ENCODE data around the gene FAHD2B. TPM values are rescaled to one million over a fixed set of nuclear protein-coding genes. Genes with fewer than 3 reads are reported as not detected.
"Not testable (repeated sequence)": the region's sequence is repeated elsewhere in the genome, so short reads cannot be mapped to it uniquely, and the experiment has no call there.

FAHD2B gene
- 10 to 100 TPM; 14.6 to 24.2 (median 20.0) TPM for total RNA-seq

DNA sequence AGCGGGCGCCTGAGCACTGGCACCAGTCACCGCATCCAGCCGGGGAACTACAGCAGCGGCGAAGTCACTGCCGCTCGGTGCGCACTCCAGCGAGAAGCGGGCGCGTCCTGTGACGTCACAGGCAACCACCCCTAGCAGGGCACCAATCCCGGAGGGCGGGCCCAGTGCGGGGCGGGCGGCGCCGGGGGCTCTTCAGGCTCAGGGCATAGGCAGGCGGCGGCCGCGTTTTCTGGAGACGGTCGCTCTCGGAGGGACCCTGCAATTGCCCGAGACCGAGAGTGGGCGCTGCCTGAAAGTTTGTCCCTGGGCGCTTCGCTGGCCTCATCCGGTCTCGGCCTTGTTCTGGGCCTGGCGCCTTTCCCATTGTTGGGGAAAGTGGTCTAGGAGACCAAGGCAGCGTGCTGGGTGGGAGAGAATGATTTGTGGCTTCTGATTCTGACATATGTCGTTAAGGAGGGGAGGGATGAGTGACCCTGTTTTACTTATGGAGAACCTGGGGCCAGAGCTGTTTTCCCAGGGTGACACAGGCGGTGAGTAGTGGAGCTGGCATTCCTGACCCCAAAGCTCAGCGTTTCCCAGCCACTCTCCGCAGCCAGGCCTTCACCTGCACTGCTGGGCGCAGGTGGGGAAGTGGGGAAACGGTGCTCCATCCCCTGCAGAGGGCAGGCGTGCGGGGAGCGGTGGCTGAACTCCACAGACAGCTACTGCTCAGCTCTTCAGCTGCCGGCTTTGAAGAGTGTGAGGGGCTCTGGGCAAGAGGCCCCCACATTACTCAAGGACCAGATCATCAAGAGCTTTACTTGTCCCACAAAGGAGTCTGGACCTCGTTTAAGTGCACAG is at the start of gene FAHD2B:
Gene FAHD2B (minus strand): TSS at position 111 of the 840 bp plus-strand sequence. CDS start 3,176 bp downstream, outside the sequence.
- intact Hi-C loops (cut with DNase I); H3K9me3 ChIP-seq; H3K27me3 ChIP-seq; H3K36me3 ChIP-seq; DNase-seq (ENCODE audit: extremely low spot score): not testable (repeated sequence)
- Histone ChIP-seq H3K27ac (replicated peaks in 1 of 4) (peak within 1 kb of the TSS; percentile 75 to 82 (median 78)), H3K4me3 (peak within 1 kb of the TSS; percentile 50 to 60 (median 53)), H3K4me1 (peaks cover 7 to 20% (median 13%) of the 10 kb centered on the region in 4 donors)
- peak in 1 of 2 donors; percentile 30 for TF ChIP-seq POLR2AphosphoS5 (IDR thresholded peaks at IDR 0.05)
- WGBS: 10% methylated on average over 9 of the region's 48 CpGs

DNA sequence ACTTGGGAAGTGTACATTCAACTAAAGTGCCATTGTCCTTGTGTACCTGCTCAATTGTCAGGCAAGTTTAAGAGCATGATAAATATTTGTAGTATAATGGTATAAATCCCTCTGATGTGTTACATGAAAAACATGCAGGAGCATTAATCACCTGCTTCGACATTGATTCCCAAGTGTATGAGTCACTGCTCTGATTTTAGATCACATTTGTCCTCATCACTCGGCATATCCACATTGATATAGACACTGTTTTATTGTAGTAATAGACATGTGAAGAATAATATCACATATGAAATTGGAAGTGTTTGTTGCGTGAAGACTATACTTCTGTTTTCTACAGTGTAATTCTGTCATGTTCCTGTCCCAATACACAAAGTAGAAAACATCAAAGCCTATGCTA is 49.3 kb upstream of the FAHD2B start:
- 69% methylated on average over 3 of the region's 3 CpGs for WGBS
- H3K4me3 ChIP-seq; H3K4me1 ChIP-seq; H3K9me3 ChIP-seq; H3K27me3 ChIP-seq; intact Hi-C loops (cut with DNase I); H3K27ac ChIP-seq (replicated peaks in 1 of 4); DNase-seq (ENCODE audit: extremely low spot score): not testable (repeated sequence)
- H3K36me3 ChIP-seq: peaks cover 4 to 38% (median 13%) of the 10 kb centered on the region in 4 donors

DNA sequence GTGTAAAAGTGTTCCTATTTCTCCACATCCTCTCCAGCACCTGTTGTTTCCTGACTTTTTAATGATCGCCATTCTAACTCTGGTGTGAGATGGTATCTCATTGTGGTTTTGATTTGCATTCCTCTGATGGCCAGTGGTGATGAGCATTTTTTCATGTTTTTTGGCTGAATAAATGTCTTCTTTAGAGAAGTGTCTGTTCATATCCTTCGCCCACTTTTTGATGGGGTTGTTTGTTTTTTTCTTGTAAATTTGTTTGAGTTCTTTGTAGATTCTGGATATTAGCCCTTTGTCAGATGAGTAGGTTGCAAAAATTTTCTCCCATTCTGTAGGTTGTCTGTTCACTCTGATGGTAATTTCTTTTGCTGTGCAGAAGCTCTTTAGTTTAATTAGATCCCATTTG is 34.4 kb upstream of the FAHD2B start:
- H3K36me3 ChIP-seq; intact Hi-C loops (cut with DNase I); DNase-seq (ENCODE audit: extremely low spot score); H3K4me3 ChIP-seq; H3K9me3 ChIP-seq; H3K4me1 ChIP-seq; H3K27me3 ChIP-seq; H3K27ac ChIP-seq (replicated peaks in 1 of 4): not testable (repeated sequence)
- 100% methylated on average over 2 of the region's 2 CpGs for WGBS

DNA sequence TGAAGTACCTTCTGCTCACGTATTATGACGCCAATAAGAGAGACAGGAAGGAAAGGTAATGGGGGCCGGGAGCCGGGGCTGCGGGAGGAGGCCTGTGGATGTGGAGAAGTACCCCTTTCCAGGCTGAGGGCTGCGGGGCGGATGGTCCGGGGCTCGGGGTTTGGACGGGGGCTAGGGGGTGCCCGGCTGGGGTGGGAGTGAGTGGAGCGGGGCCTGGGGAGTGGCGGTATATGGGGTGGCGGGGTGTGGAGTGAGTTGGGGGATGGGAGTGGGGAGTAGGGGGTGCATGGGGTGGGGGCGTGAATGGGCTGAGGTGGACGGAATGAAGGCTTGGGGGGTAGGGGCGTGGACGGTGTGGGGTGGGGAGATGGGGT is 19.2 kb upstream of the FAHD2B start:
- H3K4me1 ChIP-seq; H3K9me3 ChIP-seq; H3K27me3 ChIP-seq; DNase-seq (ENCODE audit: extremely low spot score); H3K36me3 ChIP-seq: not testable (repeated sequence)
- H3K27ac ChIP-seq (replicated peaks in 1 of 4): peak overlapping the region; percentile 87 to 97 (median 90)
- WGBS: under 1% methylated on average over 9 of the region's 18 CpGs
- peak overlapping the region; percentile 64 to 73 (median 69) for H3K4me3 ChIP-seq
- intact Hi-C loops (cut with DNase I): loop anchor here (5.0 kb wide), 1 partner anchor 102 kb away; no protein-coding TSS in a partner anchor

GRCh38 chr2:97113050-97113881 is 18.6 kb upstream of the FAHD2B start, which contains the start of gene ANKRD36:
Gene ANKRD36, plus strand, starts transcription at chr2:97113153. Its CDS starts 587 bp downstream, at chr2:97113740.
- WGBS: 0% methylated on average over 14 of the region's 74 CpGs
- peak within 1 kb of the TSS; percentile 64 to 73 (median 69) for H3K4me3 ChIP-seq
- H3K27me3 ChIP-seq: not testable (repeated sequence)

GRCh38 chr2:97112320-97113049 is 17.8 kb upstream of the FAHD2B start:
- intact Hi-C loops (cut with DNase I): loop anchor here (5.0 kb wide), 1 partner anchor 100 kb away; no protein-coding TSS in a partner anchor
- Histone ChIP-seq H3K4me3 (peak overlapping the region; percentile 64 to 73 (median 69)), H3K27ac (replicated peaks in 1 of 4) (peak overlapping the region; percentile 87 to 97 (median 90))
- DNase-seq (ENCODE audit: extremely low spot score); H3K4me1 ChIP-seq; H3K36me3 ChIP-seq; H3K27me3 ChIP-seq; H3K9me3 ChIP-seq: not testable (repeated sequence)
- 0% methylated on average over 9 of the region's 44 CpGs for WGBS
- TF ChIP-seq POLR2AphosphoS5 (IDR thresholded peaks at IDR 0.05): peak in 1 of 2 donors; percentile 20
- peak; percentile 73 to 99 (median 80) for TF ChIP-seq CTCF (IDR thresholded peaks at IDR 0.05)

More at GRCh38 chr2:97113050-97113881, 18.6 kb upstream of the FAHD2B start, which contains the start of gene ANKRD36:
- DNase-seq (ENCODE audit: extremely low spot score): peak; percentile 94
- H3K27ac ChIP-seq (replicated peaks in 1 of 4): peak within 1 kb of the TSS; percentile 87 to 97 (median 90)
- intact Hi-C loops (cut with DNase I): loop anchor here (5.0 kb wide), 1 partner anchor 101 kb away; no protein-coding TSS in a partner anchor
- not testable (repeated sequence) for H3K9me3 ChIP-seq, H3K36me3 ChIP-seq, H3K4me1 ChIP-seq
- TF ChIP-seq POLR2AphosphoS5 (IDR thresholded peaks at IDR 0.05): peak; percentile 17 to 61
- peak; percentile 47 to 61 (median 58) for TF ChIP-seq CTCF (IDR thresholded peaks at IDR 0.05)

DNA sequence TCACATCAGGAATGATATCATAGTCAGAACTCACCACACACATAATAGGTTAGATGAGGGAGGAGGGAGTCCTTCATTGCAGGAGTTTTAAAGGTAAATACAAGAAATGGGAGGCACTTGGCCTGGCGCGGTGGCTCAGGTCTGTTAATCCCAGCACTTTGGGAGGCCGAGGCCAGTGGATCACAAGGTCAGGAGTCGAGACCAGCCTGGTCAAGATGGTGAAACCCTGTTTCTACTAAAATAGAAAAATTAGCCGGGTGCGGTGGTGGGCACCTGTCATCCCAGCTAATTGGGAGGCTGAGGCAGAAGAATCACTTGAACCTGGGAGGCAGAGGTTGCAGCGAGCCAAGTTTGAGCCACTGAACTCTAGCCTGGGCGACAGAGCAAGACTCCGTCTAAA is 16.6 kb upstream of the FAHD2B start:
- not testable (repeated sequence) for H3K27me3 ChIP-seq; H3K36me3 ChIP-seq; H3K27ac ChIP-seq (replicated peaks in 1 of 4); H3K9me3 ChIP-seq; H3K4me1 ChIP-seq; H3K4me3 ChIP-seq; DNase-seq (ENCODE audit: extremely low spot score)
- WGBS: 92% methylated on average over 9 of the region's 9 CpGs
- intact Hi-C loops (cut with DNase I): loop anchor here (5.0 kb wide), 1 partner anchor 99 kb away; no protein-coding TSS in a partner anchor

DNA sequence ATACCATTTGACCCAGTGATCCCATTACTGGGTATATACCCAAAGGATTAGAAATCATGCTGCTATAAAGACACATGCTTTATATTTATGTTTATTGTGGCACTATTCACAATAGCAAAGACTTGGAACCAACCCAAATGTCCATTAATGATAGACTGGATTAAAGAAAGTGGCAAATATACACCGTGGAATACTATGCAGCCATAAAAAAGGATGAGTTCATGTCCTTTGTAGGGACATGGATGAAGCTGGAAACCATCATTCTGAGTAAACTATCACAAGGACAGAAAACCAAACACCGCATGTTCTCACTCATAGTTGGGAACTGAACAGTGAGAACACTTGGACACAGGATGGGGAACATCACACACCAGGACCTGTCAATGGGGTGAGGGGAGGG is 12.2 kb upstream of the FAHD2B start:
- H3K36me3 ChIP-seq; DNase-seq (ENCODE audit: extremely low spot score); H3K9me3 ChIP-seq; H3K4me3 ChIP-seq; H3K4me1 ChIP-seq; H3K27me3 ChIP-seq; intact Hi-C loops (cut with DNase I); H3K27ac ChIP-seq (replicated peaks in 1 of 4): not testable (repeated sequence)
- 93% methylated on average over 2 of the region's 2 CpGs for WGBS

- H3K27ac ChIP-seq (replicated peaks in 1 of 4); intact Hi-C loops (cut with DNase I); H3K36me3 ChIP-seq; H3K4me3 ChIP-seq; DNase-seq (ENCODE audit: extremely low spot score); H3K9me3 ChIP-seq; H3K27me3 ChIP-seq: not testable (repeated sequence)
- WGBS: 73% methylated on average over 3 of the region's 3 CpGs
- H3K4me1 ChIP-seq: peaks cover 7 to 13% (median 11%) of the 10 kb centered on the region in 4 donors
These were observed 4.2 kb upstream of the FAHD2B start for GRCh38 chr2:97098786-97099372.

Data from esophagus muscularis mucosa (tissue), 4 donors.